HepG2 (cell line): ENCODE data around the gene EGFR. TPM values are rescaled to one million over a fixed set of nuclear protein-coding genes. Genes with fewer than 3 reads are reported as not detected.
A peak's percentile ranks its signal among the peaks of the same experiment; 100 is the strongest.

Experiments used
- ATM ChIP-seq: fragments of 450-650 bp; IDR thresholded peaks from 2 replicates; pipeline ENCODE4 v1.7.1; 2017; ENCODE audit warnings: mild to moderate bottlenecking, borderline replicate concordance
- FOXK2 ChIP-seq: fragments of 450-650 bp; IDR thresholded peaks from 2 replicates; pipeline ENCODE4 v1.6.1; 2016
- NFRKB ChIP-seq: fragments of 450-650 bp; IDR thresholded peaks from 2 replicates; pipeline ENCODE4 v1.6.1; 2017
- PCBP1 ChIP-seq: fragments of 200-400 bp; formaldehyde crosslinking; IDR thresholded peaks from 2 replicates; pipeline ENCODE4 v1.6.1; 2017; ENCODE audit warnings: mild to moderate bottlenecking, low read depth, low read length, borderline replicate concordance
- SNAPC2 ChIP-seq: sonication (generic); formaldehyde crosslinking; IDR thresholded peaks from 2 replicates; pipeline ENCODE4 v1.8.1; 2022; ENCODE audit warnings: mild to moderate bottlenecking, missing genetic modification reagents
- ZFP36 ChIP-seq: fragments of 150-350 bp; IDR thresholded peaks from 2 replicates; pipeline ENCODE4 v1.6.1; 2018; ENCODE audit warnings: borderline replicate concordance, low read length, low read depth; ENCODE audit not compliant: partially characterized antibody
- ZNF17 ChIP-seq: sonication (generic); formaldehyde crosslinking; IDR thresholded peaks from 2 replicates; pipeline ENCODE4 v1.5.0; 2020; ENCODE audit warnings: mild to moderate bottlenecking, missing genetic modification reagents
- ZNF282 ChIP-seq: fragments of 450-650 bp; IDR thresholded peaks from 2 replicates; pipeline ENCODE4 v1.6.1; 2018; ENCODE audit not compliant: partially characterized antibody
- ZNF468 ChIP-seq: sonication (generic); formaldehyde crosslinking; IDR thresholded peaks from 2 replicates; pipeline ENCODE4 v1.8.0; 2022; ENCODE audit warnings: mild to moderate bottlenecking, moderate library complexity, missing genetic modification reagents
- ZNF615 ChIP-seq: sonication (generic); formaldehyde crosslinking; IDR thresholded peaks from 2 replicates; pipeline ENCODE4 v1.5.0; 2020; ENCODE audit warnings: mild to moderate bottlenecking, missing genetic modification reagents, borderline replicate concordance
- ZNF792 ChIP-seq: IDR thresholded peaks from 2 replicates; pipeline ENCODE4 v1.6.1; 2016
- polyA plus RNA-seq, 8 experiments: library from polyadenylated mRNA; depleted of rRNA in 3 of 8; stranded (reverse) in 7 of 8; unstranded in 1 of 8; fragments of >200 nt; fragmentation: Illumina TruSeq in 4 of 8; extraction: Trizol in 4 of 8; gene quantifications; 2 replicates each; pipeline versions ENCODE4 v1.2.1 to v1.2.3, GENCODE V29; 2011 to 2016; ENCODE audit warnings: low read depth in 4 of 8, missing spikeins in 1 of 8, mixed read lengths in 1 of 8; ENCODE audit not compliant: insufficient read depth in 1 of 8
- total RNA-seq, 5 experiments: library from RNA; depleted of rRNA; stranded (reverse); fragments of >200 nt; fragmentation: Illumina TruSeq; extraction: Trizol; gene quantifications; 2 replicates each; pipeline ENCODE4 v1.2.3, GENCODE V29; 2016; ENCODE audit warnings: low read depth in 1 of 5
- TF ChIP-seq, protein P1 (sequence below), 2 experiments: sonication (generic) in 1 of 2; formaldehyde crosslinking in 1 of 2; IDR thresholded peaks; 2 replicates each; pipeline versions ENCODE4 v1.5.1 to v1.6.1; 2011 to 2020; ENCODE audit warnings: borderline replicate concordance in 1 of 2, low read depth in 1 of 2, low read length in 1 of 2, mild to moderate bottlenecking in 1 of 2, missing genetic modification reagents in 1 of 2, moderate library complexity in 1 of 2
- TF ChIP-seq, protein P2 (sequence below): sonication (generic); formaldehyde crosslinking; IDR thresholded peaks from 2 replicates; pipeline ENCODE4 v1.4.0; 2020; ENCODE audit warnings: missing genetic modification reagents; ENCODE audit errors: not compliant biosample characterization
- TF ChIP-seq, protein P3 (sequence below), 2 experiments: fragments of 450-650 bp in 1 of 2; sonication (generic) in 1 of 2; formaldehyde crosslinking in 1 of 2; IDR thresholded peaks; 2 replicates each; pipeline versions ENCODE4 v1.6.1 to v1.8.0; 2016 to 2022; ENCODE audit warnings: antibody characterized with exemption in 1 of 2, mild to moderate bottlenecking in 1 of 2, missing genetic modification reagents in 1 of 2
- TF ChIP-seq, protein P4 (sequence below): sonication (generic); formaldehyde crosslinking; conservative IDR thresholded peaks from 2 replicates; pipeline ENCODE4 v1.8.1; 2023; ENCODE audit warnings: missing genetic modification reagents

The EGFR gene
- total and polyA plus RNA-seq, 2 of the 13 experiments (the other 11 are each of a cell fraction or from before 2014, with no cell fraction given), result 7.0 to 10.0 TPM

DNA sequence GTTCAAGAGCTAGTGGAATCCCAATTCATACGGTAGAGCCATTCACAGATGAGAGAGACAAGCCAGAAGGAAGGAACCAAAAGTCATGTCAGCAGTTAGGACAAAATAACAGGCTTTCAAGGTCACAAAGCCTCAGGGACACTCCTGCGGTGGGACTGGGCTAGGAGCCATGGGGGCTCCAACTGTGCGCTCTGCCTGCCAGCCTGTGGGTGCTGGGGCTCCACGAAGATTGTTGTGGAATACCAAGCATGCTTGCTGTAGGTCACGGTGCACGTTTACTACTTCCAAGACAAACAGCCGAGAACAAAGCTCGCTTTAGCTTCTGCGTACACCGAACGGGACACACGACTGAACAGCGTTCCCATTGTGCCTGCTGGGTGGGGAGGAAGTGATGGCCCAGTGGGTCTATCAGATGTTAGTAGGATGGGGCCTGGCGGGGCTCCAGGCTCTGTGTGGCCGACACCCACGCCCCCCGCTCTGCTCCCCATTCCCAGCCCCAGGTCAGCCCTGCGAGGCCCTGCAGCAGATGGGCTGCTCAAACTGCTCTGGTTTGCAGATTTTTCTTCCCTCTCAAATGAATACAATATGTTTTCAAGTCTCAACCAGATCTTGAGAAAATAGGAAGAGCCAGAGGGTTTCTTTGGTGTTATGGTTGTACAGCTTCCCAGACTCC, 158.9 kb downstream of the EGFR start (continued):
- TF ChIP-seq, protein P1, sequence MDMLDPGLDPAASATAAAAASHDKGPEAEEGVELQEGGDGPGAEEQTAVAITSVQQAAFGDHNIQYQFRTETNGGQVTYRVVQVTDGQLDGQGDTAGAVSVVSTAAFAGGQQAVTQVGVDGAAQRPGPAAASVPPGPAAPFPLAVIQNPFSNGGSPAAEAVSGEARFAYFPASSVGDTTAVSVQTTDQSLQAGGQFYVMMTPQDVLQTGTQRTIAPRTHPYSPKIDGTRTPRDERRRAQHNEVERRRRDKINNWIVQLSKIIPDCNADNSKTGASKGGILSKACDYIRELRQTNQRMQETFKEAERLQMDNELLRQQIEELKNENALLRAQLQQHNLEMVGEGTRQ (IDR thresholded peaks at IDR 0.05; ENCODE audit: low read depth, low read length), result no peak
- TF ChIP-seq, protein P1 (CRISPR knock-in tag; IDR thresholded peaks at IDR 0.05; ENCODE audit: borderline replicate concordance), result no peak
- TF ChIP-seq ZNF792, result peak; percentile 46; the same call in 1 of the 2 replicates
- TF ChIP-seq ZNF468 (CRISPR knock-in tag), result no peak
- TF ChIP-seq PCBP1, result no peak
- TF ChIP-seq, protein P2, sequence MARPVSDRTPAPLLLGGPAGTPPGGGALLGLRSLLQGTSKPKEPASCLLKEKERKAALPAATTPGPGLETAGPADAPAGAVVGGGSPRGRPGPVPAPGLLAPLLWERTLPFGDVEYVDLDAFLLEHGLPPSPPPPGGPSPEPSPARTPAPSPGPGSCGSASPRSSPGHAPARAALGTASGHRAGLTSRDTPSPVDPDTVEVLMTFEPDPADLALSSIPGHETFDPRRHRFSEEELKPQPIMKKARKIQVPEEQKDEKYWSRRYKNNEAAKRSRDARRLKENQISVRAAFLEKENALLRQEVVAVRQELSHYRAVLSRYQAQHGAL (CRISPR knock-in tag), result no peak
- TF ChIP-seq ZNF615 (CRISPR knock-in tag), result no peak
- TF ChIP-seq ZNF282, result no peak
- TF ChIP-seq, protein P3, sequence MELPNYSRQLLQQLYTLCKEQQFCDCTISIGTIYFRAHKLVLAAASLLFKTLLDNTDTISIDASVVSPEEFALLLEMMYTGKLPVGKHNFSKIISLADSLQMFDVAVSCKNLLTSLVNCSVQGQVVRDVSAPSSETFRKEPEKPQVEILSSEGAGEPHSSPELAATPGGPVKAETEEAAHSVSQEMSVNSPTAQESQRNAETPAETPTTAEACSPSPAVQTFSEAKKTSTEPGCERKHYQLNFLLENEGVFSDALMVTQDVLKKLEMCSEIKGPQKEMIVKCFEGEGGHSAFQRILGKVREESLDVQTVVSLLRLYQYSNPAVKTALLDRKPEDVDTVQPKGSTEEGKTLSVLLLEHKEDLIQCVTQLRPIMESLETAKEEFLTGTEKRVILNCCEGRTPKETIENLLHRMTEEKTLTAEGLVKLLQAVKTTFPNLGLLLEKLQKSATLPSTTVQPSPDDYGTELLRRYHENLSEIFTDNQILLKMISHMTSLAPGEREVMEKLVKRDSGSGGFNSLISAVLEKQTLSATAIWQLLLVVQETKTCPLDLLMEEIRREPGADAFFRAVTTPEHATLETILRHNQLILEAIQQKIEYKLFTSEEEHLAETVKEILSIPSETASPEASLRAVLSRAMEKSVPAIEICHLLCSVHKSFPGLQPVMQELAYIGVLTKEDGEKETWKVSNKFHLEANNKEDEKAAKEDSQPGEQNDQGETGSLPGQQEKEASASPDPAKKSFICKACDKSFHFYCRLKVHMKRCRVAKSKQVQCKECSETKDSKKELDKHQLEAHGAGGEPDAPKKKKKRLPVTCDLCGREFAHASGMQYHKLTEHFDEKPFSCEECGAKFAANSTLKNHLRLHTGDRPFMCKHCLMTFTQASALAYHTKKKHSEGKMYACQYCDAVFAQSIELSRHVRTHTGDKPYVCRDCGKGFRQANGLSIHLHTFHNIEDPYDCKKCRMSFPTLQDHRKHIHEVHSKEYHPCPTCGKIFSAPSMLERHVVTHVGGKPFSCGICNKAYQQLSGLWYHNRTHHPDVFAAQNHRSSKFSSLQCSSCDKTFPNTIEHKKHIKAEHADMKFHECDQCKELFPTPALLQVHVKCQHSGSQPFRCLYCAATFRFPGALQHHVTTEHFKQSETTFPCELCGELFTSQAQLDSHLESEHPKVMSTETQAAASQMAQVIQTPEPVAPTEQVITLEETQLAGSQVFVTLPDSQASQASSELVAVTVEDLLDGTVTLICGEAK (IDR thresholded peaks at IDR 0.05), result no peak
- TF ChIP-seq, protein P3 (CRISPR knock-in tag; IDR thresholded peaks at IDR 0.05), result peak; percentile 51; the same call in 1 of the 2 replicates
- TF ChIP-seq, protein P4, sequence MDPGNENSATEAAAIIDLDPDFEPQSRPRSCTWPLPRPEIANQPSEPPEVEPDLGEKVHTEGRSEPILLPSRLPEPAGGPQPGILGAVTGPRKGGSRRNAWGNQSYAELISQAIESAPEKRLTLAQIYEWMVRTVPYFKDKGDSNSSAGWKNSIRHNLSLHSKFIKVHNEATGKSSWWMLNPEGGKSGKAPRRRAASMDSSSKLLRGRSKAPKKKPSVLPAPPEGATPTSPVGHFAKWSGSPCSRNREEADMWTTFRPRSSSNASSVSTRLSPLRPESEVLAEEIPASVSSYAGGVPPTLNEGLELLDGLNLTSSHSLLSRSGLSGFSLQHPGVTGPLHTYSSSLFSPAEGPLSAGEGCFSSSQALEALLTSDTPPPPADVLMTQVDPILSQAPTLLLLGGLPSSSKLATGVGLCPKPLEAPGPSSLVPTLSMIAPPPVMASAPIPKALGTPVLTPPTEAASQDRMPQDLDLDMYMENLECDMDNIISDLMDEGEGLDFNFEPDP, result no peak
- no peak for TF ChIP-seq ATM
- TF ChIP-seq FOXK2, result no peak
- TF ChIP-seq SNAPC2 (CRISPR knock-in tag), result no peak
- no peak for TF ChIP-seq NFRKB
- no peak for TF ChIP-seq ZFP36
- TF ChIP-seq ZNF17 (CRISPR knock-in tag), result no peak
